ENCODE results near the gene SLC25A43.
"Not testable (repeated sequence)": the region's sequence is repeated elsewhere in the genome, so short reads cannot be mapped to it uniquely, and the experiment has no call there.

Gene SLC25A43

GRCh38 chrX:119468551-119469312 lies 69.6 kb downstream of the SLC25A43 start:
- H3K9me3 Mint-ChIP-seq = no peaks in the 10 kb centered on the region
- H3K27ac Mint-ChIP-seq = peak overlapping the region; percentile 93
- ATAC-seq (peak; percentile 72), DNase-seq (peak; percentile 91)
- H3K4me1 Mint-ChIP-seq = peaks cover 14% of the 10 kb centered on the region
- H3K36me3 Mint-ChIP-seq (ENCODE audit: low read depth) = peaks cover 24% of the 10 kb centered on the region
- H3K4me3 Mint-ChIP-seq = peak overlapping the region; percentile 85
- no peaks in the 10 kb centered on the region for H3K27me3 Mint-ChIP-seq

GRCh38 chrX:119469313-119469635 lies 70.1 kb downstream of the SLC25A43 start:
- peaks cover 14% of the 10 kb centered on the region for H3K4me1 Mint-ChIP-seq
- H3K4me3 Mint-ChIP-seq = peak overlapping the region; percentile 85
- no peaks in the 10 kb centered on the region for H3K9me3 Mint-ChIP-seq
- ATAC-seq (no peak), DNase-seq (no peak)
- peaks cover 24% of the 10 kb centered on the region for H3K36me3 Mint-ChIP-seq (ENCODE audit: low read depth)
- H3K27ac Mint-ChIP-seq = peak overlapping the region; percentile 84
- H3K27me3 Mint-ChIP-seq = no peaks in the 10 kb centered on the region

GRCh38 chrX:119474615-119475388 lies 75.7 kb downstream of the SLC25A43 start:
- Mint-ChIP-seq H3K4me1 (peaks cover 11% of the 10 kb centered on the region), H3K27ac (no peak overlapping the region), H3K9me3 (no peaks in the 10 kb centered on the region), H3K36me3 (ENCODE audit: low read depth) (peaks cover 16% of the 10 kb centered on the region), H3K27me3 (no peaks in the 10 kb centered on the region), H3K4me3 (no peak overlapping the region)
- DNase-seq (no peak), ATAC-seq (no peak)

- Mint-ChIP-seq H3K9me3 (no peaks in the 10 kb centered on the region), H3K4me3 (no peak overlapping the region), H3K27ac (no peak overlapping the region), H3K27me3 (no peaks in the 10 kb centered on the region), H3K4me1 (peaks cover 6% of the 10 kb centered on the region), H3K36me3 (ENCODE audit: low read depth) (peaks cover 9% of the 10 kb centered on the region)
- no peak for ATAC-seq
- DNase-seq = no peak
These were observed 76.4 kb downstream of the SLC25A43 start for GRCh38 chrX:119475389-119476101.

GRCh38 chrX:119477812-119478232 lies 78.7 kb downstream of the SLC25A43 start:
- H3K36me3 Mint-ChIP-seq (ENCODE audit: low read depth) = no peaks in the 10 kb centered on the region
- no peaks in the 10 kb centered on the region for H3K27me3 Mint-ChIP-seq
- peaks cover 16% of the 10 kb centered on the region for H3K4me1 Mint-ChIP-seq
- ATAC-seq = no peak
- no peak overlapping the region for H3K27ac Mint-ChIP-seq
- no peak overlapping the region for H3K4me3 Mint-ChIP-seq
- DNase-seq = no peak
- H3K9me3 Mint-ChIP-seq = no peaks in the 10 kb centered on the region

GRCh38 chrX:119478504-119478903 lies 79.4 kb downstream of the SLC25A43 start:
- Mint-ChIP-seq H3K4me1 (peaks cover 18% of the 10 kb centered on the region), H3K36me3 (ENCODE audit: low read depth) (no peaks in the 10 kb centered on the region), H3K27me3 (no peaks in the 10 kb centered on the region), H3K9me3 (no peaks in the 10 kb centered on the region), H3K27ac (no peak overlapping the region), H3K4me3 (no peak overlapping the region)
- ATAC-seq (no peak), DNase-seq (no peak)

GRCh38 chrX:119479845-119480244 lies 80.7 kb downstream of the SLC25A43 start:
- ATAC-seq (no peak), DNase-seq (no peak)
- Mint-ChIP-seq H3K9me3 (no peaks in the 10 kb centered on the region), H3K36me3 (ENCODE audit: low read depth) (no peaks in the 10 kb centered on the region), H3K27me3 (no peaks in the 10 kb centered on the region), H3K27ac (no peak overlapping the region), H3K4me1 (peaks cover 18% of the 10 kb centered on the region), H3K4me3 (no peak overlapping the region)

GRCh38 chrX:119481323-119481801 lies 82.2 kb downstream of the SLC25A43 start:
- ATAC-seq (no peak), DNase-seq (no peak)
- H3K4me1 Mint-ChIP-seq = peaks cover 12% of the 10 kb centered on the region
- H3K27me3 Mint-ChIP-seq = no peaks in the 10 kb centered on the region
- no peaks in the 10 kb centered on the region for H3K36me3 Mint-ChIP-seq (ENCODE audit: low read depth)
- H3K27ac Mint-ChIP-seq = no peak overlapping the region
- no peaks in the 10 kb centered on the region for H3K9me3 Mint-ChIP-seq
- no peak overlapping the region for H3K4me3 Mint-ChIP-seq

GRCh38 chrX:119482041-119482440 lies 82.9 kb downstream of the SLC25A43 start:
- DNase-seq (no peak), ATAC-seq (no peak)
- peaks cover 12% of the 10 kb centered on the region for H3K4me1 Mint-ChIP-seq
- H3K9me3 Mint-ChIP-seq = no peaks in the 10 kb centered on the region
- peak overlapping the region; percentile 57 for H3K4me3 Mint-ChIP-seq
- no peaks in the 10 kb centered on the region for H3K36me3 Mint-ChIP-seq (ENCODE audit: low read depth)
- no peak overlapping the region for H3K27ac Mint-ChIP-seq
- no peaks in the 10 kb centered on the region for H3K27me3 Mint-ChIP-seq

- DNase-seq = peak; percentile 74
- peak overlapping the region; percentile 31 for H3K27ac Mint-ChIP-seq
- H3K36me3 Mint-ChIP-seq (ENCODE audit: low read depth) = no peaks in the 10 kb centered on the region
- peak; percentile 85 for ATAC-seq
- H3K27me3 Mint-ChIP-seq = no peaks in the 10 kb centered on the region
- peaks cover 12% of the 10 kb centered on the region for H3K4me1 Mint-ChIP-seq
- no peaks in the 10 kb centered on the region for H3K9me3 Mint-ChIP-seq
- peak overlapping the region; percentile 57 for H3K4me3 Mint-ChIP-seq
These were observed 83.6 kb downstream of the SLC25A43 start for GRCh38 chrX:119482481-119483480.

- H3K27me3 Mint-ChIP-seq = no peaks in the 10 kb centered on the region
- ATAC-seq (no peak), DNase-seq (no peak)
- no peak overlapping the region for H3K4me3 Mint-ChIP-seq
- H3K36me3 Mint-ChIP-seq (ENCODE audit: low read depth) = no peaks in the 10 kb centered on the region
- H3K4me1 Mint-ChIP-seq = peaks cover 12% of the 10 kb centered on the region
- H3K9me3 Mint-ChIP-seq = no peaks in the 10 kb centered on the region
- H3K27ac Mint-ChIP-seq = no peak overlapping the region
These were observed 87.6 kb downstream of the SLC25A43 start for GRCh38 chrX:119486745-119487144.

- not testable (repeated sequence) for H3K4me3 Mint-ChIP-seq; ATAC-seq; DNase-seq; H3K4me1 Mint-ChIP-seq; H3K9me3 Mint-ChIP-seq; H3K27me3 Mint-ChIP-seq; H3K36me3 Mint-ChIP-seq (ENCODE audit: low read depth); H3K27ac Mint-ChIP-seq
These were observed 88.6 kb downstream of the SLC25A43 start for GRCh38 chrX:119487766-119488165.

- no peak for ATAC-seq
- DNase-seq = peak; percentile 30
- Mint-ChIP-seq H3K36me3 (ENCODE audit: low read depth) (no peaks in the 10 kb centered on the region), H3K27me3 (no peaks in the 10 kb centered on the region), H3K27ac (no peak overlapping the region), H3K4me3 (no peak overlapping the region), H3K9me3 (no peaks in the 10 kb centered on the region), H3K4me1 (no peaks in the 10 kb centered on the region)
These were observed 89.6 kb downstream of the SLC25A43 start for GRCh38 chrX:119488749-119489148.

All from activated naive CD8-positive, alpha-beta T cell treated with anti-CD3 and anti-CD28 coated beads, Interleukin-2, amount 50 U/mL, for 24 hours (primary cell).